Measurements from ENCODE around the gene GRIN2C.

Gene GRIN2C

GRCh38 chr17:74792586-74793105 is 67.0 kb downstream of the GRIN2C start:
- Histone ChIP-seq H3K36me3 (ENCODE audit: low read depth) (peaks cover 20% of the 10 kb centered on the region), H3K4me1 (ENCODE audit: insufficient read depth, poor library complexity, severe bottlenecking) (no peaks in the 10 kb centered on the region), H3K4me3 (ENCODE audit: severe bottlenecking) (no peak overlapping the region), H3K27ac (ENCODE audit: poor library complexity, severe bottlenecking) (no peak overlapping the region), H3K9me3 (ENCODE audit: severe bottlenecking) (no peaks in the 10 kb centered on the region), H3K27me3 (ENCODE audit: insufficient read depth, poor library complexity, severe bottlenecking) (no peaks in the 10 kb centered on the region)
- ATAC-seq (ENCODE audit: low read depth): no peak
- no peak for DNase-seq (ENCODE audit: low spot score)
- TF ChIP-seq CTCF (IDR thresholded peaks at IDR 0.05; ENCODE audit: poor library complexity, severe bottlenecking): no peak
